Fibroblast of lung (primary cell): Measurements from ENCODE around the gene SMIM45. TPM values are rescaled to one million over a fixed set of nuclear protein-coding genes. Genes with fewer than 3 reads are reported as not detected.

Source experiments
- DNase-seq, 2 donors: peaks; one replicate each; pipeline versions ENCODE4 v3.0.0 to v3.0.0-alpha.2; 2010; ENCODE audit warnings: low read depth in 2 of 2
- H2AFZ ChIP-seq: 2 replicates; pipeline ENCODE4 v1.5.1; 2012; ENCODE audit warnings: low read length, control low read depth, inconsistent platforms
- H3K27ac ChIP-seq: 2 replicates; pipeline ENCODE4 v1.5.1; 2011; ENCODE audit warnings: low read length, control low read depth; ENCODE audit not compliant: insufficient read depth
- H3K27me3 ChIP-seq: 2 replicates; pipeline ENCODE4 v1.5.1; 2011; ENCODE audit warnings: mild to moderate bottlenecking, low read length; ENCODE audit not compliant: control insufficient read depth, insufficient read depth
- H3K36me3 ChIP-seq: 2 replicates; pipeline ENCODE4 v1.5.1; 2011; ENCODE audit warnings: low read length; ENCODE audit not compliant: control insufficient read depth, insufficient read depth
- H3K4me1 ChIP-seq: 2 replicates; pipeline ENCODE4 v1.5.1; 2011; ENCODE audit warnings: low read length; ENCODE audit not compliant: control insufficient read depth, insufficient read depth; ENCODE audit errors: extremely low read depth
- H3K4me2 ChIP-seq: 2 replicates; pipeline ENCODE4 v1.5.1; 2011; ENCODE audit warnings: low read length, control low read depth; ENCODE audit not compliant: insufficient read depth; ENCODE audit errors: extremely low read depth
- H3K4me3 ChIP-seq, 4 experiments: fragments of 200-600 bp in 1 of 4; sonication (generic) in 1 of 4; replicated peaks in 1 of 4; 2 replicates each; pipeline ENCODE4 v1.5.1; 2011 to 2016; ENCODE audit warnings: low read length in 4 of 4, low read depth in 3 of 4, mild to moderate bottlenecking in 3 of 4, control low read depth in 2 of 4, inconsistent platforms in 1 of 4, mixed read lengths in 1 of 4; ENCODE audit not compliant: insufficient read depth in 1 of 4; ENCODE audit errors: control extremely low read depth in 1 of 4
- H3K79me2 ChIP-seq: 2 replicates; pipeline ENCODE4 v1.5.1; 2012; ENCODE audit warnings: mild to moderate bottlenecking, low read length, inconsistent platforms; ENCODE audit not compliant: control insufficient read depth, insufficient read depth
- H3K9ac ChIP-seq: 2 replicates; pipeline ENCODE4 v1.5.1; 2011; ENCODE audit warnings: mild to moderate bottlenecking, low read length, control low read depth; ENCODE audit not compliant: insufficient read depth
- H3K9me3 ChIP-seq: 2 replicates; pipeline ENCODE4 v1.5.1; 2012; ENCODE audit warnings: low read depth, low read length; ENCODE audit not compliant: control insufficient read depth, insufficient read depth
- H4K20me1 ChIP-seq: 2 replicates; pipeline ENCODE4 v1.5.1; 2011; ENCODE audit warnings: low read length; ENCODE audit not compliant: control insufficient read depth, insufficient read depth; ENCODE audit errors: extremely low read depth
- CTCF ChIP-seq, 2 donors: IDR thresholded peaks in 1 of 2; conservative IDR thresholded peaks in 1 of 2; 1 replicate in 1 of 2; 2 replicates in 1 of 2; pipeline ENCODE4 v1.5.1; 2011 to 2012; ENCODE audit warnings: low read length in 2 of 2, control low read depth in 1 of 2, inconsistent platforms in 1 of 2, low read depth in 1 of 2, mild to moderate bottlenecking in 1 of 2
- EZH2 ChIP-seq: IDR thresholded peaks from 2 replicates; pipeline ENCODE4 v1.5.1; 2012; ENCODE audit warnings: low read length, control low read depth, mild to moderate bottlenecking; ENCODE audit errors: missing control alignments
- polyA plus RNA-seq, 2 donors: library from polyadenylated mRNA; depleted of rRNA in 1 of 2; stranded (reverse) in 1 of 2; unstranded in 1 of 2; fragments of >200 nt; gene quantifications; 2 replicates each; pipeline ENCODE4 v1.2.1, GENCODE V29; 2011 to 2012; ENCODE audit warnings: missing spikeins in 1 of 2
- total RNA-seq: library from RNA; depleted of rRNA; stranded (reverse); fragments of >200 nt; gene quantifications from 2 replicates; pipeline ENCODE4 v1.2.1, GENCODE V29; 2014

SMIM45 gene

GRCh38 chr22:42007922-42008321, 56.0 kb downstream of the SMIM45 start:
- Histone ChIP-seq H3K27me3 (no peaks in the 10 kb centered on the region), H3K4me1 (no peaks in the 10 kb centered on the region), H3K36me3 (no peaks in the 10 kb centered on the region), H3K9me3 (no peaks in the 10 kb centered on the region), H3K4me2 (no peak overlapping the region), H3K4me3 (no peak overlapping the region), H3K27ac (no peak overlapping the region), H4K20me1 (no peaks in the 10 kb centered on the region), H2AFZ (no peak overlapping the region), H3K79me2 (no peaks in the 10 kb centered on the region), H3K9ac (no peak overlapping the region)
- TF ChIP-seq CTCF (conservative IDR thresholded peaks at IDR 0.05 in 1 of 2, IDR thresholded peaks at IDR 0.05 in 1 of 2; ENCODE audit: low read depth in 1 of 2, low read length in 2 of 2) (no peak), EZH2 (no peak)
- no peak for DNase-seq

Other genes starting within 250 kb of the SMIM45 start
- gene CCDC134, start 151.5 kb upstream of the SMIM45 start, total RNA-seq, result 9.2 and 13.7 TPM in 2 replicates
- 3.0 and 5.0 TPM in 2 replicates for gene CCDC134, start 151.5 kb upstream of the SMIM45 start, polyA plus RNA-seq
- gene SREBF2, start 119.0 kb upstream of the SMIM45 start, total RNA-seq, result 60.9 and 103 TPM in 2 replicates
- gene SREBF2, start 119.0 kb upstream of the SMIM45 start, polyA plus RNA-seq, result 45.5 and 51.7 TPM in 2 replicates
- not detected in 2 replicates for gene SHISA8, start 37.1 kb upstream of the SMIM45 start, total RNA-seq
- not detected in 2 replicates for gene SHISA8, start 37.1 kb upstream of the SMIM45 start, polyA plus RNA-seq
- gene TNFRSF13C, start 25.3 kb upstream of the SMIM45 start, total RNA-seq, result under 0.01 TPM in 2 replicates
- gene TNFRSF13C, start 25.3 kb upstream of the SMIM45 start, polyA plus RNA-seq, result 0.03 and 0.15 TPM in 2 replicates
- 0.77 and 11.6 TPM in 2 replicates for gene CENPM, start 5.0 kb upstream of the SMIM45 start, total RNA-seq
- gene CENPM, start 5.0 kb upstream of the SMIM45 start, polyA plus RNA-seq, result 5.9 and 23.4 TPM in 2 replicates
- gene SEPTIN3, start 17.3 kb downstream of the SMIM45 start, total RNA-seq, result 0.26 and 0.33 TPM in 2 replicates
- gene SEPTIN3, start 17.3 kb downstream of the SMIM45 start, polyA plus RNA-seq, result 0.05 and 0.24 TPM in 2 replicates
- gene WBP2NL, start 46.6 kb downstream of the SMIM45 start, total RNA-seq, result 1.3 and 1.8 TPM in 2 replicates
- gene WBP2NL, start 46.6 kb downstream of the SMIM45 start, polyA plus RNA-seq, result 0.05 and 0.10 TPM in 2 replicates
- 26.7 and 43.4 TPM in 2 replicates for gene NAGA, start 118.7 kb downstream of the SMIM45 start, total RNA-seq
- gene NAGA, start 118.7 kb downstream of the SMIM45 start, polyA plus RNA-seq, result 24.5 and 36.5 TPM in 2 replicates
- gene PHETA2, start 122.1 kb downstream of the SMIM45 start, total RNA-seq, result 20.0 and 24.9 TPM in 2 replicates
- 9.6 and 19.2 TPM in 2 replicates for gene PHETA2, start 122.1 kb downstream of the SMIM45 start, polyA plus RNA-seq
- 4.9 and 9.1 TPM in 2 replicates for gene SMDT1, start 127.5 kb downstream of the SMIM45 start, total RNA-seq
- gene SMDT1, start 127.5 kb downstream of the SMIM45 start, polyA plus RNA-seq, result 31.8 and 39.5 TPM in 2 replicates
- 55.2 and 68.5 TPM in 2 replicates for gene NDUFA6, start 138.6 kb downstream of the SMIM45 start, total RNA-seq
- gene NDUFA6, start 138.6 kb downstream of the SMIM45 start, polyA plus RNA-seq, result 87.8 and 100 TPM in 2 replicates
- gene CYP2D6, start 178.7 kb downstream of the SMIM45 start, total RNA-seq, result 0.26 and 0.33 TPM in 2 replicates
- 0.06 and 0.09 TPM in 2 replicates for gene CYP2D6, start 178.7 kb downstream of the SMIM45 start, polyA plus RNA-seq